ENCODE measurements around the gene PARD3B. TPM values are rescaled to one million over a fixed set of nuclear protein-coding genes. Genes with fewer than 3 reads are reported as not detected.

Gene PARD3B
- total and polyA plus RNA-seq, 2 donors (not counting 1 experiment from before 2014, with no cell fraction given) = 7.4 to 20.6 TPM

- Histone ChIP-seq H3K4me1 (ENCODE audit: control insufficient read depth, extremely low read depth, insufficient read depth, low read length) (no peaks in the 10 kb centered on the region), H3K36me3 (ENCODE audit: control insufficient read depth, insufficient read depth, low read length) (no peaks in the 10 kb centered on the region), H3K27ac (ENCODE audit: insufficient read depth, low read length) (no peak overlapping the region), H4K20me1 (ENCODE audit: control insufficient read depth, extremely low read depth, insufficient read depth, low read length) (no peaks in the 10 kb centered on the region), H3K27me3 (ENCODE audit: control insufficient read depth, insufficient read depth, low read length) (no peaks in the 10 kb centered on the region), H3K4me2 (ENCODE audit: extremely low read depth, insufficient read depth, low read length) (no peak overlapping the region), H3K9me3 (ENCODE audit: control insufficient read depth, insufficient read depth, low read depth, low read length) (no peaks in the 10 kb centered on the region), H3K4me3 (replicated peaks in 1 of 4; ENCODE audit: control extremely low read depth in 1 of 4, insufficient read depth in 1 of 4, low read depth in 3 of 4, low read length in 4 of 4) (no peak overlapping the region), H2AFZ (ENCODE audit: low read length) (no peak overlapping the region), H3K79me2 (ENCODE audit: control insufficient read depth, insufficient read depth, low read length) (no peaks in the 10 kb centered on the region), H3K9ac (ENCODE audit: insufficient read depth, low read length) (no peak overlapping the region)
- no peak for DNase-seq (ENCODE audit: low read depth in 2 of 2)
- TF ChIP-seq EZH2 (IDR thresholded peaks at IDR 0.05; ENCODE audit: low read length, missing control alignments) (no peak), CTCF (conservative IDR thresholded peaks at IDR 0.05 in 1 of 2, IDR thresholded peaks at IDR 0.05 in 1 of 2; ENCODE audit: low read depth in 1 of 2, low read length in 2 of 2) (no peak)
Observed at GRCh38 chr2:204763974-204764703, 218.9 kb downstream of the PARD3B start.

GRCh38 chr2:204770735-204771134 is 225.5 kb downstream of the PARD3B start:
- H3K4me1 ChIP-seq (ENCODE audit: control insufficient read depth, extremely low read depth, insufficient read depth, low read length) = no peaks in the 10 kb centered on the region
- H3K4me3 ChIP-seq (replicated peaks in 1 of 4; ENCODE audit: control extremely low read depth in 1 of 4, insufficient read depth in 1 of 4, low read depth in 3 of 4, low read length in 4 of 4) = no peak overlapping the region
- H3K36me3 ChIP-seq (ENCODE audit: control insufficient read depth, insufficient read depth, low read length) = no peaks in the 10 kb centered on the region
- H3K79me2 ChIP-seq (ENCODE audit: control insufficient read depth, insufficient read depth, low read length) = no peaks in the 10 kb centered on the region
- H3K4me2 ChIP-seq (ENCODE audit: extremely low read depth, insufficient read depth, low read length) = no peak overlapping the region
- no peaks in the 10 kb centered on the region for H3K9me3 ChIP-seq (ENCODE audit: control insufficient read depth, insufficient read depth, low read depth, low read length)
- TF ChIP-seq EZH2 (IDR thresholded peaks at IDR 0.05; ENCODE audit: low read length, missing control alignments) (no peak), CTCF (conservative IDR thresholded peaks at IDR 0.05 in 1 of 2, IDR thresholded peaks at IDR 0.05 in 1 of 2; ENCODE audit: low read depth in 1 of 2, low read length in 2 of 2) (no peak)
- no peaks in the 10 kb centered on the region for H3K27me3 ChIP-seq (ENCODE audit: control insufficient read depth, insufficient read depth, low read length)
- no peak overlapping the region for H3K9ac ChIP-seq (ENCODE audit: insufficient read depth, low read length)
- H2AFZ ChIP-seq (ENCODE audit: low read length) = no peak overlapping the region
- H3K27ac ChIP-seq (ENCODE audit: insufficient read depth, low read length) = no peak overlapping the region
- no peaks in the 10 kb centered on the region for H4K20me1 ChIP-seq (ENCODE audit: control insufficient read depth, extremely low read depth, insufficient read depth, low read length)
- DNase-seq (ENCODE audit: low read depth in 2 of 2) = no peak

GRCh38 chr2:204771721-204772120 is 226.4 kb downstream of the PARD3B start:
- Histone ChIP-seq H3K27ac (ENCODE audit: insufficient read depth, low read length) (no peak overlapping the region), H3K36me3 (ENCODE audit: control insufficient read depth, insufficient read depth, low read length) (no peaks in the 10 kb centered on the region), H3K4me1 (ENCODE audit: control insufficient read depth, extremely low read depth, insufficient read depth, low read length) (no peaks in the 10 kb centered on the region), H2AFZ (ENCODE audit: low read length) (no peak overlapping the region), H4K20me1 (ENCODE audit: control insufficient read depth, extremely low read depth, insufficient read depth, low read length) (no peaks in the 10 kb centered on the region), H3K9me3 (ENCODE audit: control insufficient read depth, insufficient read depth, low read depth, low read length) (no peaks in the 10 kb centered on the region), H3K4me2 (ENCODE audit: extremely low read depth, insufficient read depth, low read length) (no peak overlapping the region), H3K27me3 (ENCODE audit: control insufficient read depth, insufficient read depth, low read length) (no peaks in the 10 kb centered on the region), H3K9ac (ENCODE audit: insufficient read depth, low read length) (no peak overlapping the region), H3K4me3 (replicated peaks in 1 of 4; ENCODE audit: control extremely low read depth in 1 of 4, insufficient read depth in 1 of 4, low read depth in 3 of 4, low read length in 4 of 4) (no peak overlapping the region), H3K79me2 (ENCODE audit: control insufficient read depth, insufficient read depth, low read length) (no peaks in the 10 kb centered on the region)
- TF ChIP-seq CTCF (conservative IDR thresholded peaks at IDR 0.05 in 1 of 2, IDR thresholded peaks at IDR 0.05 in 1 of 2; ENCODE audit: low read depth in 1 of 2, low read length in 2 of 2) = no peak
- no peak for TF ChIP-seq EZH2 (IDR thresholded peaks at IDR 0.05; ENCODE audit: low read length, missing control alignments)
- DNase-seq (ENCODE audit: low read depth in 2 of 2) = no peak

All from fibroblast of lung (primary cell).